PFSK-1 (cell line): ENCODE results near the gene ADAMTSL1.

Experiments
- FOXP2 ChIP-seq: optimal IDR thresholded peaks from 2 replicates; pipeline ENCODE3; 2011; ENCODE audit warnings: borderline replicate concordance, control low read depth, inconsistent platforms; ENCODE audit not compliant: insufficient read depth; ENCODE audit errors: extremely low read length, extremely low read depth
- POLR2AphosphoS5 ChIP-seq: IDR thresholded peaks from 2 replicates; pipeline ENCODE4 v1.6.1; 2012; ENCODE audit warnings: low read depth, mild to moderate bottlenecking, control low read depth, low read length, moderate library complexity
- REST ChIP-seq, 2 experiments: IDR thresholded peaks; 2 replicates each; pipeline versions ENCODE4 v1.6.1 to v1.8.0; 2011 to 2012; ENCODE audit warnings: low read depth in 2 of 2, low read length in 2 of 2, control low read depth in 1 of 2, inconsistent platforms in 1 of 2, mild to moderate bottlenecking in 1 of 2, moderate library complexity in 1 of 2; ENCODE audit not compliant: insufficient read depth in 1 of 2
- SIN3A ChIP-seq: IDR thresholded peaks from 2 replicates; pipeline ENCODE4 v1.6.1; 2012; ENCODE audit warnings: mild to moderate bottlenecking, low read length, moderate library complexity, borderline replicate concordance; ENCODE audit not compliant: insufficient read depth
- TAF1 ChIP-seq: IDR thresholded peaks from 2 replicates; pipeline ENCODE4 v1.6.1; 2012; ENCODE audit warnings: low read length, control low read depth, borderline replicate concordance; ENCODE audit not compliant: insufficient read depth

- TF ChIP-seq POLR2AphosphoS5 = no peak
- TF ChIP-seq TAF1 = no peak
- TF ChIP-seq SIN3A = no peak
- no peak for TF ChIP-seq REST (IDR thresholded peaks at IDR 0.05; ENCODE audit: insufficient read depth in 1 of 2, low read depth in 2 of 2, low read length in 2 of 2)
- TF ChIP-seq FOXP2 = no peak
Observed at GRCh38 chr9:18660001-18660400, 186.0 kb downstream of the ADAMTSL1 start.
